C4-2B (cell line): ENCODE results near the gene ANKRD6.

Experiments used
- CTCF ChIP-seq: fragments of 450-650 bp; conservative IDR thresholded peaks from 2 replicates; pipeline ENCODE4 v1.5.1; 2017; ENCODE audit warnings: mild to moderate bottlenecking
- ZFX ChIP-seq: fragments of 450-650 bp; IDR thresholded peaks from 2 replicates; pipeline ENCODE4 v1.6.1; 2017

- no peak for TF ChIP-seq CTCF
- TF ChIP-seq ZFX = no peak
Observed at GRCh38 chr6:89661559-89661958, 228.6 kb downstream of the ANKRD6 start.
